Adrenal gland (tissue), 12 donors: ENCODE measurements around the gene WNT8A. TPM values are rescaled to one million over a fixed set of nuclear protein-coding genes. Genes with fewer than 3 reads are reported as not detected.

Source experiments
- DNase-seq, 7 donors: peaks; one replicate each; pipeline ENCODE4 v3.0.0-alpha.2; 2019 to 2020
- H3K27ac ChIP-seq, 5 donors: fragments of 200-600 bp; sonication (generic) in 4 of 5; 1 replicate in 3 of 5; 2 replicates in 2 of 5; pipeline versions ENCODE4 v1.5.1 to v1.8.0; 2016 to 2020; ENCODE audit warnings: mild to moderate bottlenecking in 1 of 5
- H3K27me3 ChIP-seq: fragments of 200-600 bp; 2 replicates; pipeline ENCODE4 v1.8.0; 2021
- H3K36me3 ChIP-seq, 2 donors: fragments of 200-600 bp; replicated peaks in 1 of 2; 1 replicate in 1 of 2; 2 replicates in 1 of 2; pipeline versions ENCODE4 v1.5.1 to v1.8.0; 2018 to 2022
- H3K4me1 ChIP-seq, 2 donors: fragments of 200-600 bp; replicated peaks in 1 of 2; 1 replicate in 1 of 2; 2 replicates in 1 of 2; pipeline versions ENCODE4 v1.5.1 to v1.8.0; 2018 to 2021
- H3K4me3 ChIP-seq, 4 donors: fragments of 200-600 bp; sonication (generic) in 3 of 4; one replicate each; pipeline ENCODE4 v1.5.1; 2016 to 2018
- H3K9me3 ChIP-seq, 3 donors: fragments of 200-600 bp; sonication (generic) in 1 of 3; replicated peaks in 1 of 3; 1 replicate in 2 of 3; 2 replicates in 1 of 3; pipeline versions ENCODE4 v1.5.1 to v1.8.0; 2016 to 2021
- CTCF ChIP-seq, 6 experiments: fragments of 450-650 bp in 4 of 6; fragments of 200-600 bp in 2 of 6; sonication (generic) in 1 of 6; IDR thresholded peaks; 1 replicate in 5 of 6; 2 replicates in 1 of 6; pipeline versions ENCODE4 v1.5.1 to v1.8.0; 2016 to 2021; ENCODE audit warnings: antibody characterized with exemption in 6 of 6, mild to moderate bottlenecking in 2 of 6, moderate library complexity in 1 of 6
- POLR2A ChIP-seq, 2 donors: fragments of 450-650 bp; IDR thresholded peaks; one replicate each; pipeline ENCODE4 v1.6.1; 2017; ENCODE audit warnings: antibody characterized with exemption in 2 of 2, mild to moderate bottlenecking in 2 of 2, moderate library complexity in 1 of 2
- WGBS, 4 donors: extraction: QIAGEN DNeasy Blood & Tissue Kit in 2 of 4; methylation state at CpG; one replicate each; pipeline versions ENCODE4 v1.1.5 to v1.1.7; 2013 to 2017; 5-methylcytosine and 5-hydroxymethylcytosine counted together
- intact Hi-C, 2 donors: fragments of 100-400 bp; cut with DNase I; formaldehyde crosslinking; loops; one replicate each; pipeline versions ENCODE4 v1.14.1 to v1.15.0; 2022 to 2023
- polyA plus RNA-seq, 3 donors: library from polyadenylated mRNA; stranded (reverse); fragments of 200-250 nt in 2 of 3; fragments of 350-450 nt in 1 of 3; fragmentation: Illumina TruSeq in 1 of 3; extraction: RNeasy Lipid Tissue Mini Kit (QIAGEN cat#74804) in 1 of 3; gene quantifications; one replicate each; pipeline ENCODE4 v1.2.3, GENCODE V29; 2013 to 2014
- total RNA-seq, 9 donors: library from RNA; depleted of rRNA in 4 of 9; stranded (reverse); fragments of >200 nt in 4 of 9; fragments of 120-200 nt in 1 of 9; fragmentation: NEBNext Ultra II Directional in 1 of 9; extraction: Animal tissue kit (Norgen Biotek cat#: 25700) in 1 of 9; gene quantifications; one replicate each; pipeline versions ENCODE4 v1.1.0 to v1.2.4, GENCODE V29; 2013 to 2023
- donor health status: healthy with polysubstance abuse.
- donor health status: Bipolar disorder and iron deficiency.
- donor health status: DM: yes; HTN: yes; CAD: no.
- donor health status: DM: no; HTN: no; CAD: no.
- donor health status: DM: no; HTN: no; CAD: no.
- donor health status: DM: yes; HTN: yes; CAD: no.

WNT8A gene
- total and polyA plus RNA-seq, 12 donors: not detected

GRCh38 chr5:138096997-138097828, 13.4 kb downstream of the WNT8A start:
- H3K27ac ChIP-seq: no peak overlapping the region
- no peak for DNase-seq
- H3K4me3 ChIP-seq: no peak overlapping the region
- H3K4me1 ChIP-seq: no peaks in the 10 kb centered on the region
- H3K9me3 ChIP-seq: no peaks in the 10 kb centered on the region
- intact Hi-C loops: no loop called here
- no peak for TF ChIP-seq CTCF (IDR thresholded peaks at IDR 0.05)
- H3K27me3 ChIP-seq: no peaks in the 10 kb centered on the region
- no peaks in the 10 kb centered on the region for H3K36me3 ChIP-seq
- WGBS, 4 donors: 87 to 94% (median 89%) methylated on average over 11 of the region's 11 CpGs

GRCh38 chr5:138102454-138103318, 18.9 kb downstream of the WNT8A start:
- no peaks in the 10 kb centered on the region for H3K36me3 ChIP-seq
- H3K9me3 ChIP-seq: no peaks in the 10 kb centered on the region
- no peak for DNase-seq
- no peak overlapping the region for H3K4me3 ChIP-seq
- no peaks in the 10 kb centered on the region for H3K27me3 ChIP-seq
- intact Hi-C loops: no loop called here
- H3K4me1 ChIP-seq: no peaks in the 10 kb centered on the region
- WGBS, 4 donors: 67 to 76% (median 71%) methylated on average over 7 of the region's 7 CpGs
- TF ChIP-seq POLR2A (IDR thresholded peaks at IDR 0.05): no peak
- no peak for TF ChIP-seq CTCF (IDR thresholded peaks at IDR 0.05)
- no peak overlapping the region for H3K27ac ChIP-seq

GRCh38 chr5:138103319-138103637, 19.4 kb downstream of the WNT8A start:
- WGBS, 4 donors: 16 to 30% (median 20%) methylated on average over 3 of the region's 3 CpGs
- Histone ChIP-seq H3K36me3 (no peaks in the 10 kb centered on the region), H3K27me3 (no peaks in the 10 kb centered on the region), H3K4me1 (no peaks in the 10 kb centered on the region), H3K9me3 (no peaks in the 10 kb centered on the region), H3K27ac (no peak overlapping the region), H3K4me3 (no peak overlapping the region)
- TF ChIP-seq CTCF (IDR thresholded peaks at IDR 0.05): no peak
- TF ChIP-seq POLR2A (IDR thresholded peaks at IDR 0.05): no peak
- DNase-seq: no peak
- intact Hi-C loops: no loop called here

- no peak overlapping the region for H3K4me3 ChIP-seq
- H3K27me3 ChIP-seq: no peaks in the 10 kb centered on the region
- no peaks in the 10 kb centered on the region for H3K4me1 ChIP-seq
- no peaks in the 10 kb centered on the region for H3K9me3 ChIP-seq
- intact Hi-C loops: no loop called here
- TF ChIP-seq POLR2A (IDR thresholded peaks at IDR 0.05): no peak
- no peak for TF ChIP-seq CTCF (IDR thresholded peaks at IDR 0.05)
- WGBS, 4 donors: 90 to 93% (median 92%) methylated on average over 6 of the region's 6 CpGs
- no peaks in the 10 kb centered on the region for H3K36me3 ChIP-seq
- DNase-seq: no peak
- H3K27ac ChIP-seq: no peak overlapping the region
Measured at GRCh38 chr5:138105709-138106108, 21.9 kb downstream of the WNT8A start.
